Epithelial cell of proximal tubule (primary cell): ENCODE results near the gene TINCR. TPM values are rescaled to one million over a fixed set of nuclear protein-coding genes. Genes with fewer than 3 reads are reported as not detected.

Experiments used
- DNase-seq: peaks from one replicate; pipeline ENCODE4 v3.0.0-alpha.2; 2011; ENCODE audit warnings: low read depth
- H3K4me3 ChIP-seq: 2 replicates; pipeline ENCODE4 v1.5.1; 2011; ENCODE audit warnings: low read depth, mild to moderate bottlenecking, low read length
- CTCF ChIP-seq: conservative IDR thresholded peaks from 2 replicates; pipeline ENCODE4 v1.5.1; 2012; ENCODE audit warnings: low read depth, mild to moderate bottlenecking, low read length
- total RNA-seq: library from RNA; depleted of rRNA; stranded (reverse); fragments of >200 nt; gene quantifications from 2 replicates; pipeline ENCODE4 v1.2.3, GENCODE V29; 2015

Gene TINCR
- total RNA-seq, 1 donor from 2014 or later, result not detected

GRCh38 chr19:5534787-5535586 is 32.8 kb downstream of the TINCR start:
- H3K4me3 ChIP-seq, result no peak overlapping the region
- DNase-seq, result no peak
- TF ChIP-seq CTCF, result peak; percentile 61

- no peak for DNase-seq
- no peak overlapping the region for H3K4me3 ChIP-seq
- TF ChIP-seq CTCF, result no peak
These were observed 34.5 kb downstream of the TINCR start for GRCh38 chr19:5533257-5533656.

GRCh38 chr19:5530701-5531100 is 37.1 kb downstream of the TINCR start:
- DNase-seq, result no peak
- TF ChIP-seq CTCF, result no peak
- no peak overlapping the region for H3K4me3 ChIP-seq

GRCh38 chr19:5526691-5527090 is 41.1 kb downstream of the TINCR start:
- no peak for TF ChIP-seq CTCF
- DNase-seq, result no peak
- no peak overlapping the region for H3K4me3 ChIP-seq

- DNase-seq, result no peak
- H3K4me3 ChIP-seq, result no peak overlapping the region
- TF ChIP-seq CTCF, result no peak
These were observed 43.7 kb downstream of the TINCR start for GRCh38 chr19:5524081-5524480.

- TF ChIP-seq CTCF, result no peak
- no peak overlapping the region for H3K4me3 ChIP-seq
- DNase-seq, result no peak
These were observed 45.6 kb downstream of the TINCR start for GRCh38 chr19:5522106-5522505.

- no peak for DNase-seq
- no peak overlapping the region for H3K4me3 ChIP-seq
- TF ChIP-seq CTCF, result no peak
These were observed 47.3 kb downstream of the TINCR start for GRCh38 chr19:5520501-5520900.
